GM19240 (cell line): ENCODE data around the gene RPP40.
"Not testable (repeated sequence)": the region's sequence is repeated elsewhere in the genome, so short reads cannot be mapped to it uniquely, and the experiment has no call there.

Experiments used
- DNase-seq: peaks from one replicate; pipeline ENCODE4 v3.0.0; 2011; ENCODE audit warnings: low spot score; ENCODE audit not compliant: insufficient read length

The RPP40 gene

DNA sequence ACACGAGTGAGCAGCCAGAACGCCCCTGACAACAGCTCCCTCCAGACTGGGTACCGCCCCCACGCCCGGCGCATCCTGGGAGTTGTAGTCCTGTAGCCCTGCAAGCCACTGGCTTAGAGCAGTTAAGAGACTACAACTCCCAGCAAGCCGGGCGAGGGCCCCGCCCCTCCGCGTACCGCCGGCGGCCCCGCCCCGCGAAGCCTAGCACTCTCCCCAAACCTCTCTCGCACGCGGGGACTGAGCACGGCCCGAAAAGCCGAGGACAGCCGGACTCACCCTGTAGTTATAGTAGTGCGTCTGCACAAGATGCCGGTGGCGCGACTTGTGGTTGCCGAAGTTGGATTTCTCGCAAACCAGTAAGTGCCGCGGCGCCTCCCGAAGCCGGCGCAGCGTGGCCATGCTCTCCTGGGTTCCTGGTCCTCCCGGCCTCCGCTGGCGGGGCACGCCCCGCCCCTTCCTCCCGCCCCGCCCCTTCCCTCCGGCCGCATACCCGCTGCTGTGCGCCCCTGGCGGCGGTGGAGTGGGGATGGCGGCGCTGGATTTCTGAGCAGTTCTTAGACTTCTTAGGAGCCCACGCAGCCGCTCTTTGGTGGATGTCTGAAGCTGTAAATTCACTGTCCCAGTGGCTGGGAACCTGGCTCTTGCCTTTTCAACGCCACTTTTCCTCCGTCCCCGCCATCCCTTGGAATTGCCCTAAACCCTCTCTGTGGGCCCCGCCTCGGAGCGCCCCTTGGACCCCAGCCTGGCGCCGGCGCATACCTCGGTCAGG lies at the start of gene RPP40:
RPP40 (minus strand) TSS at position 434 of the 769 bp plus-strand sequence; CDS start at position 399, 35 bp downstream.
- peak; percentile 80 for DNase-seq

GRCh38 chr6:5053038-5053437 lies 49.2 kb upstream of the RPP40 start:
- no peak for DNase-seq

DNA sequence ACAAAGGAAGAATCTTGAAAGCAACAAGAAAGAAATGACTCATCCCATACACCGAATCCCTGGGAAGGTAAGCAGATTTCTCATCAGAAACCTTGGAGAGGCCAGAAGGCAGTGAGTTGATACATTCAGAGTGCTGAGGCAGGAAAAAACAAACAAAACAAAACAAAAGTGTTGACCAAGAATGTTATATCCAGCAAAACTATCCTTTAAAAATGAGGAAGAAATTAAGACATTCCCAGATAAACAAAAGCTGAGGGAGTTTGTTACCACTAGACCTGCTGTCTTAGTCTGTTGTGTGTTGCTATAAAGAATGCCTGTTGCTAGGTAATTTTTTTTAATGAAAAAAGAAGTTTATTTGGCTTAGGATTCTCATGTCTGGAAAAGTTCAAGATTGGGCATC lies 47.6 kb upstream of the RPP40 start:
- no peak for DNase-seq

- no peak for DNase-seq
Observed at GRCh38 chr6:5050009-5050408, 46.2 kb upstream of the RPP40 start.

DNA sequence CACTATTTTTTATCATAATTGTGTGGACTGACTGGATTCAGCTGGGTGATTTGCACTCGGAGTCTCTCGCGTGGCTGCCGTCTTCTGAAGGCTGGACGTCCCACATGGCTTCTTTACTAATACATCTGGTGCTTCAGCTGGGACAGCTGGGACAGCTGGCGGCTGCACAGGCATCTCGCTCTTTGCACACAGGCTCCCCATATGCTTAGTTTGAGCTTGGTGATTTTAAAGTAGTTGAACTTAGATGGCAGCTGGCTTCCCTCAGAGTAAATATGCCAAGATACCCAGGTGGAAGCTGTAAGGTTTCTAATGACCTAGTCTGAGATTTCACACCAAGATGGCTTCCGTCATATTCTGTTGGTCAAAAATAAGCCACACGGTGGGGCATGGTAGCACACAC lies 42.6 kb upstream of the RPP40 start:
- DNase-seq, result no peak

GRCh38 chr6:5045416-5045815 lies 41.6 kb upstream of the RPP40 start:
- DNase-seq, result no peak

GRCh38 chr6:5044866-5045265 lies 41.0 kb upstream of the RPP40 start:
- DNase-seq, result no peak

GRCh38 chr6:5042436-5042835 lies 38.6 kb upstream of the RPP40 start:
- no peak for DNase-seq

GRCh38 chr6:5041955-5042354 lies 38.1 kb upstream of the RPP40 start:
- DNase-seq, result no peak

GRCh38 chr6:5036269-5036668 lies 32.4 kb upstream of the RPP40 start:
- DNase-seq, result no peak

- no peak for DNase-seq
Observed at GRCh38 chr6:5034736-5035135, 30.9 kb upstream of the RPP40 start.

- DNase-seq, result no peak
Observed at GRCh38 chr6:5034328-5034727, 30.5 kb upstream of the RPP40 start.

GRCh38 chr6:5033214-5033904 lies 29.5 kb upstream of the RPP40 start:
- not testable (repeated sequence) for DNase-seq

GRCh38 chr6:5032706-5033105 lies 28.9 kb upstream of the RPP40 start:
- DNase-seq, result not testable (repeated sequence)

DNA sequence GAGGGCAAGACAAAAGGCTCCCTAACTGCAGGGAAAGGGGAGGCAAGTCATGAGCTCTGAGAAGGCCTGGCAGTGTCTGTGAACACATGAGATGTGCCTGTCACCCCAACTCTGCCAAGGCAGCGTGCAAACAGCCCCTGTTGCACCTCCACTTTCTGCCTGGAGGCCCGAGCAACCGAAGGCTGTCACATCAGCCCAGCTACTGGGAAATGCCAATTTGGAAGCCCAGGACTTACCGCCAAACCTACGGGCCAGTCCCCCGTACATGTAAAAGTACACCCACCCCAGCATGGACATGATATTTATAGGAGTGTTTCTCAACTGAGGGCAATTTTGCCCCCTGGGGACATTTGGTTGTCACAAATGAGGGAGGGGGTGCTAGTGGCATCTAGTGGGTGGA lies 27.3 kb upstream of the RPP40 start:
- no peak for DNase-seq

DNA sequence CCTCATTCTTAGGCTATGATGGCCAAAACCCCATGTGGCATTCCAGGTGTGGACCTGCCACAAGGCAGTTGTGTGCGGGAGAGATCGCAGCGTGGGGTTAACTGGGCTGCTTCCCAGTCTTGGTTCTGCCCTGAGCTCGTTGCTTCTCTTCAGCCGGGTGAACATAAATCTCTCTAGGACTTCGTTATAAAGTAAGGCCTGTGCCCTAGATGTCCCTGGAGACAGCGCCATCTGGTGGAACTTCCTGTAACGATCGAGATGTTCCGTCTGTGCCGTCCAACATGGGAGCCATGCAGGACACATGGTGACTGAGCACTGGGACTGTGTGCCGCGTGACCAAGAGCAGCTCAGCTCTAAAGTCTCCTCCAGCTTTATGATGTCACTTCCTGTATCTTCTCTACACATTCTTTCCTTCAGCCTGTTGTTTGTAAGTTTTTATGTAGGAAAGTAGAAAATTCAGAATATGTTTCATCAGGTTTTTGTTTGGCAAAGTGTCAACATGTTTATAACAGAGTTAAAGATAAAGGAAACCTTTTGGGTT lies 26.8 kb upstream of the RPP40 start:
- DNase-seq, result peak; percentile 79

GRCh38 chr6:5029609-5030008 lies 25.8 kb upstream of the RPP40 start:
- DNase-seq, result no peak

GRCh38 chr6:5028921-5029320 lies 25.1 kb upstream of the RPP40 start:
- DNase-seq, result no peak

DNA sequence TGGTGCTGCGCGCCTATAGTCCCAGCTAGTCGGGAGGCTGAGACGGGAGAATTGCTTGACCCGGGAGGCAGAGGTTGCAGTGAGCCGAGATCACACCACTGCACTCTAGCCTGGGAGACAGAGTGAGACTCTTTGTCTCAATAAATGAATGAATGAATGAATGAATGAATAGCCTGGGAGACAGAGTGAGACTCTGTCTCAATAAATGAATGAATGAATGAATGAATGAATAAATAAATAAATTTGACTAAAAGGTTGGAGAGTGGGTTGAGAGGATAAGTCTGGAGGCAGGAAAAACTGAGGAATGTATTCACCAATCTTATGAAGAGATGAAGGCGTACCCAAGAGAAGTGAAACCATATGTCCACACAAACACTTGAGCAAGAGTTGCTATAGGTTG lies 24.5 kb upstream of the RPP40 start:
- DNase-seq, result no peak

DNA sequence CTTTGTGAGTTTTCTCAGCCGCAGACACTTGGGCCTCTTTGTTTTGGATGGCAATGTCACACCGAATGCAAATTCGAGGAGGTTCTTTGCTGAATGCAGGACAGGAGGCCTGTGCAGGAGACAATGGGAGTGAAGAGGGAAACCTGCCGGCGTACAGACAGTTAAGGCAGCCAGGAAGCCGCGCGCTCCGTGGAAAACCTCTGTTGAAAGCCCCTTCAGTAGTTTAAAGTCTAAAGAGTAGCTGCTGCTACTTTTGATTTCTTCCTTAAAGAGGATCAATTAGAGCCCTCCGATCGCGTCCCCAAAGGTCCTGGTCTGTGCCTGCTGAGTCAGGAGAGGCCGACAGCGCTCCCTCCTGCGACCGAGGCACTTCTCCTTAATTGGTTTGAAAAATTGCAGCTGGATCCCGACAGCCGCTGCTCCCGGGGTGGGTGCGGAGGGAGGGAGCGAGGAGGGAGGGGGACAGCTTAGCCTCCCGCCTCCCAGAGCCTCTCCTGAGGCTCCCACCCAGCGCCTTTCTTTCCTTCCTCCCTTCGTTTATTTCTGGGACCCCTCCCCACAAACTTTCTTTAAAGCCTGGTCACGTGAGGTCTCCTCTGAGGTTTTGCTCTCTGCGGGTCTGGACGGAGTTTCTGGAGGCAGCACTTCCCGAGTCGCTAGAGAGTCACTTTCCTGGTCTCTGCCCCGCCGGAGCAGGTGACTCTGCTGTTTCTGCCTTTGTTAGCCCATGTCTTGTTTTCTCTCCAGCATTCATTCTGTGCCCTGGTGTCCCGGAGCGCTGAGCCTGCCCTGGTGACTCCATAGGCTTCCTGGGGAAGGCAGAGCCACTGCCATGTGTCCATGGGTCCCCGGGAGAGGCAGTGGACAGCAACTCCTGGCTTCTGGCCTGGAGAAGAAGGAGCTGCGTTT lies 22.3 kb upstream of the RPP40 start:
- DNase-seq, result no peak

DNA sequence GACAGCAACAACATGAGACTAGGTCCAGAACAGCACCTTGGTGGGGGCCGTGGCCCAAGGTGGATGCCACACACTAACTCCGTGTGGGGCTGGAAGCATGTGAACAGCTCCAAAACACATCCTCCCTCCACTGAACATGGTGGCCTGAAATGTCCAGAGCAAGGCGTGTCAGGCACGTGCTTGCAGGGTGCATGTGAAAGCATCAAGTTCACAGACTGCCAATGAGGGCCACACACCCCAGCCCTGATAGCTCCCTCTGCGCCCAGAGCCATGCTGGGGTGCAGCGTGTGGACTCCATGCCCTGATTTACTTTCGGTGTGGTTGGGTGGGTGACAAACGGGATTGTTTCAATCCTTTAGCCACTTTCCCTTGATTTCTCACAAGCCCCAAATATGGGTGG lies 20.1 kb upstream of the RPP40 start:
- DNase-seq, result no peak

GRCh38 chr6:5020142-5020541 lies 16.3 kb upstream of the RPP40 start:
- no peak for DNase-seq
